IPS-11a (cell line): ENCODE data around the gene LMNA.
"Not testable (repeated sequence)": the region's sequence is repeated elsewhere in the genome, so short reads cannot be mapped to it uniquely, and the experiment has no call there.

Experiments used
- H3K4me3 ChIP-seq: one replicate; pipeline ENCODE4 v1.5.1; 2013; ENCODE audit warnings: low read depth, low read length, control low read depth

LMNA gene

DNA sequence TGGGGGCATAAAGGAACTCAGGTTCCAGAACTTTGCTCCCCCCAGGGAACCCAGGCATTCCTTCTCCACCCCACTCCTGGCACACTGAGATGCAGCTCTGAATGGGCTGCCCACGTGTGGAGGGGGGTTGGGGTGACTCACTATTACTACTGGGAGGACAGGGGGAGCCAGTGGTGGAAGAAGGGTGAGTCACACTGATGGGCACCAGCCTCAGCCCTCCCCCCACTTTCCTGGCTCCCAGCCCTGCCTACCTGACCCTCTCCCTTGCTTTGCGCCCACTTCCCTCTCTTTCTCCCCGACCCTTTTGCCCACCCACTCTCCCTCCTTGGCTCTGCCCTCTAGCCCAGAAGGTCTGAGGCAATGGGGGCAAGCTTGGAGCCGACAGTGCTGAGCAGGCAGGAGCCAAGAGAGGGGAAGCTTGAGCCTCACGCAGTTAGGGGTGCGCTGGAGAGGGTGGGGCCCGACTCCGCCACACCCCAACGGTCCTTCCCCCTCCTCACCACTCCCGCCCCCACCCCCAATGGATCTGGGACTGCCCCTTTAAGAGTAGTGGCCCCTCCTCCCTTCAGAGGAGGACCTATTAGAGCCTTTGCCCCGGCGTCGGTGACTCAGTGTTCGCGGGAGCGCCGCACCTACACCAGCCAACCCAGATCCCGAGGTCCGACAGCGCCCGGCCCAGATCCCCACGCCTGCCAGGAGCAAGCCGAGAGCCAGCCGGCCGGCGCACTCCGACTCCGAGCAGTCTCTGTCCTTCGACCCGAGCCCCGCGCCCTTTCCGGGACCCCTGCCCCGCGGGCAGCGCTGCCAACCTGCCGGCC lies at the start of gene LMNA:
Gene LMNA (plus strand): TSS at position 611 of the 818 bp plus-strand sequence. CDS start 208 bp downstream, outside the sequence.
- H3K4me3 ChIP-seq, result peak within 1 kb of the TSS; percentile 70

DNA sequence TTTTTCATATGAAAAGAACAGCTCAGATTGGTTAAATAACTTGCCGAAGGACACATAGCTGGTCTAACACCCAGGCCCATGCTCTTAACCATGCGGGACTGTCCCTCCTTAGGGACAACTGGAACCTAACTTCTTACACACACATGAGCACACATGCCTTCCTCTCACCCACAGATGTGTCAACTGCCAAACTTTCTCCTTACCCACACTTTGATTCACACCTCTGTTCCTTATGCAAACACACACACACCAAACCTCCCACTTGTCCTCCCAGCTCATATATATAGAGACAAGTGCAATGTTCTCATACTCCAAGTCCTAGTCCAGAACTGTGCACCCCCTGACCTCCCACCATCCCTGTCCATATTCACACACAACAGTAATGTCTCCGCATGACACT lies 49.3 kb upstream of the LMNA start:
- no peak overlapping the region for H3K4me3 ChIP-seq

DNA sequence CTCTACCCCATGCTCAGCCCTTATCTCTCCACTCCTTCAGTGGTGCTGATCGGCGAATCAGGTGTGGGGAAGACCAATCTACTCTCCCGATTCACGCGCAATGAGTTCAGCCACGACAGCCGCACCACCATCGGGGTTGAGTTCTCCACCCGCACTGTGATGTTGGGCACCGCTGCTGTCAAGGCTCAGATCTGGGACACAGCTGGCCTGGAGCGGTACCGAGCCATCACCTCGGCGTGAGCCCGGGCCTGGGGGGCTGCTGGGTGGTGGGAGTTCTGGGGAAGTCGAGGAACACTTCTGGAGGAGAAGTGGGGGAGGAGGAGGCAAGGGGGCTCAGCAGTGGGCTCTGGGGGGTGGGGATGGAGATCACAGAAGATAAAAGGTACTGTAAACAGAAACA lies 48.6 kb upstream of the LMNA start:
- H3K4me3 ChIP-seq, result no peak overlapping the region

DNA sequence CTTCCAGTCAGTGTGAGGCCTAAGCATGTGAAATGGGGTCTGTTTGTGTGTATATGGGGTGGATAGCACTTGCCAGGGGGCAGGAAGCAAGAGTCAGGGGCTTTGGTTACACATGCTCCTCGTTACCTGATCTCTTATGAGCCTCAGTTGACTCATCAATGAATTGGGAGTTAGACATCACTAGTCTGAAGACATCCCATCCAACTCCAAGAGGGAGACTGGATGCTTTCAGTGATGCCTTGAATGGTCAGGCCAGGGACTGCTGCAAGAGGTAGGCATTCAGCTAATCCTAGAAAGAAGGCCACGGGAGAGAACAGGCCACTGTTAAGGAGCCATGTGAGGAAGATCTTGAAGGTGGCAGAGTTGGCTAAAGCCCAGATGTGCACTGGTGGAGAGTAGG lies 47.2 kb upstream of the LMNA start:
- no peak overlapping the region for H3K4me3 ChIP-seq

DNA sequence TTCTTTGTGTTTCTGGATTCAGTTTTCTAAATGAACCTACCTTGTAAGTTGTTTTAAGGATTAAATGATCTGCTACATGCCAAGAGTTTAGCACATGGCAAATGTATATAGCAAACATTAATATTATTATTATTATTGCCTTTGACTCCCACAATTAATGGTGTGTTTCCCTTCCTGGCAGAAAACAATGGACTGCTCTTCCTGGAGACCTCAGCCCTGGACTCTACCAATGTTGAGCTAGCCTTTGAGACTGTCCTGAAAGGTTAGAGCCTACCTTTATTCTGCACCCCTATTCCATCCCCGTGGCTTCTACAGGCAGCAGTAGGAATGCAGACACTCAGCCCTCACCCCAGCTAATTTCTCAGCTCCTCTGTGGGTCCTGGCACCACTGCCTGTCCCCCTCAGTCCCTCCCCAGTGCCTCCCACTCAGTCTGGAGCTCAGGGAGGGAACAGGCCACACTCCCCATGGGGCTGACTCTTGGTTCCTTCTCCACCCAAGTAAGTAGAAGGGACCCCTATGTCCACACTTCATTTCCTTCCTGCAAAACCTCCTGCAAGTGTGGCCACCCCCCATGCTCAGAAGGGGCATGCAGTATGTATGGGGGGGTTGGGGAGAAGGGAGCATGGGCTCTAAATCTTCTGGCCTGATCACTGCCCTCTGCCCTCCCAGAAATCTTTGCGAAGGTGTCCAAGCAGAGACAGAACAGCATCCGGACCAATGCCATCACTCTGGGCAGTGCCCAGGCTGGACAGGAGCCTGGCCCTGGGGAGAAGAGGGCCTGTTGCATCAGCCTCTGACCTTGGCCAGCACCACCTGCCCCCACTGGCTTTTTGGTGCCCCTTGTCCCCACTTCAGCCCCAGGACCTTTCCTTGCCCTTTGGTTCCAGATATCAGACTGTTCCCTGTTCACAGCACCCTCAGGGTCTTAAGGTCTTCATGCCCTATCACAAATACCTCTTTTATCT lies 44.7 kb upstream of the LMNA start:
- H3K4me3 ChIP-seq, result no peak overlapping the region

DNA sequence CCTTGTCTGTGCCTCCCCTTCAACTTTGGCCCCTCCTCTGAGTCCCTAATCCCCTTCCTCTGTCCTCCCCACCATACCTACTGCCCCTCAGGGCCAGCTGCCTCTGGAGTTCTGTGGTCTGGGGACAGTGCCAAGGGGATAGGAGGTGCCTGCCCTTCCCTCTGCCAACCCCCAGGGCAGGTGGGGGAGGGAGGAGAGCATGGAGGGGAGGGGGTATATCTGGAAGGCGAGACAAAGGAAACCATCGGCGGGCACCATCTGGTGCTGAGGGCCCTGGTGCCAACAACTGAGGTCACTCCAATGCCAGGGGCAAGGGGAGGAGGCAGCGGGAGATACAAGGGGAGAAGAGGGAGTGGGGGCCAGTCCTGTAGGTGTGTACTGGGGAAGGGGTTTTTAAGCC lies 44.0 kb upstream of the LMNA start:
- no peak overlapping the region for H3K4me3 ChIP-seq

DNA sequence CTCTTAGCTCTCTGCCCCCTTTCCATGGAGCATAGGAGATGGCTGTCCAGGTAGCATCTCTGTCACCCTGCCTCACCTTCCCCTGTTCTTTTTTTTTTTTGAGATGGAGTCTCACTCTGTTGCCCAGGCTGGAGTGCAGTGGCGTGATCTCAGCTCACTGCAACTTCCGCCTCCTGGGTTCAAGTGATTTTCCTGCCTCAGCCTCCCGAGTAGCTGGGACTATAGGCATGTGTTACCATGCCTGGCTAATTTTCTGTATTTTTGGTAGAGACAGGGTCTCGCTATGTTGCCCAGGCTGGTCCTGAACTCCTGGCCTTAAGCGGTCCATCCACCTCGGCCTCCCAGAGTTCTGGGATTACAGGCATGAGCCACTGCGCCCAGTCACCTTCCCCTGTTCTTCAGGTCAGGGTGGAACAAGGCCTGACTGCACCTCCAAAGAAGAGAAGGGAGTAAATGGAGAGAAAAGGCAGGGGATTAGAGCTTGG lies 43.1 kb upstream of the LMNA start:
- H3K4me3 ChIP-seq, result not testable (repeated sequence)

DNA sequence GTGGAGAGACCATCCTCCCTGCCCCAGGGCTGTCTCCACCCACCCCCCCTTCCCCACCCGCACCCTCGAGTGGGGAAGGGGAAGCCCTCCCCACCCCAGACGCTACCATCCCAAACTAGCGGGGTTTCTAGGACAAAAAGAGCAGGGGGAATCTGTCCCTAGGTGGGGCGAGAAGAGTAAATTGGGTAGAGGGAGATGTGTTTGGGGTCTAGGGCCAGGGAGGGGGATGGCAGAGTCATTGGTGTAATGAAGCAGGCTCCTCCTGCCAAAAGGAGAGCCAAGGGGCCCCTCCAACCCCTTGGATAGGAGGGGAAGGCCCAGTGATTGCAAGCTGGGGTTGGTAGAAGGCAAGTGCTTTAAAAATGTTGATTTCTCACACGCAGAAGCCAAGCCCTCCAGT lies 42.3 kb upstream of the LMNA start:
- no peak overlapping the region for H3K4me3 ChIP-seq

DNA sequence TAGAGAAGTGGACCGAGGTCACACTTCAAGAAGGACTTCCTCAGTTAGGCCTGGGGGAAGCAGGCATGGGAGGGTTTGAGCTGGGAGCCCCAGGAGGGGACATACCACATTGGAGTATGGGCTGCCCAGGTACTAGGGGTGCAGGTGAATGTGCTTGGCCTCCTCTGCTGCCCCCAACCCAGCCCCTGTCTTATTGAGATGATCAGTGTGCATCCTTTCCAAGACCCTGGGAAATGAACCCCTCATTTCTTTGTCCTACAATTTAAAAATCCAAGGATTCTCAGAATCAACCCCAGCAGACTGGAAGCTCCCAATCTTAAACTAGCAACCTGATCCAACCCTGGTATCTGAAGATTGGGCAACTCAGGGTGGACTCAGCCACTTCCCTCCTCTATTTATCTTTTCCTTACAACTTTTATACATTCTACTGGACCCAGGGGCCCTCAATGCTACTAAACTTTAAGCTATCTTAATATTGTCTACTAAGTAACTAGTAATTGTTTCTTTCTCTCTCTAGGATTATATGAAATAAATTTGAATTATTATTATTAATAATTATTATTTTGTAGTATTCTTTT lies 41.3 kb upstream of the LMNA start:
- no peak overlapping the region for H3K4me3 ChIP-seq

DNA sequence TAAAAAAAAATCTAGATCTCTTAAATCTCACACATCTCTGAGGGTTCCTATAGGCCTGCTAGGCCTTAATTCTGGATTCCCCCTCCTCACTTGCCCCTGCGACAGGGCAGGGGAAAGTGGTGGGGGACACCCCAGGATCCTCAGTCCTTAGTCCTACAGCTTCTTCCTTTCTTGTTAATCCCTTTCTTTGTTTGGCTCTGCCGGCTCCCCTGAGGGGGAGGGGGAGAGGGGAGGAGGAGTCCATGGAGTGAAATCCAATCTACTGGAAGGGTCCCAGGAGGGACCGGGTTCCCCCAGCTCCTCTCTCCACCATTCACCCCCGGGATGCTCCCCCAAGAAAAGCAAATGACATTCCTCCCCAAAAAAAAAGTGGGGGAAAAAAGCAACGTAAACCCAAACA lies 40.8 kb upstream of the LMNA start:
- no peak overlapping the region for H3K4me3 ChIP-seq

DNA sequence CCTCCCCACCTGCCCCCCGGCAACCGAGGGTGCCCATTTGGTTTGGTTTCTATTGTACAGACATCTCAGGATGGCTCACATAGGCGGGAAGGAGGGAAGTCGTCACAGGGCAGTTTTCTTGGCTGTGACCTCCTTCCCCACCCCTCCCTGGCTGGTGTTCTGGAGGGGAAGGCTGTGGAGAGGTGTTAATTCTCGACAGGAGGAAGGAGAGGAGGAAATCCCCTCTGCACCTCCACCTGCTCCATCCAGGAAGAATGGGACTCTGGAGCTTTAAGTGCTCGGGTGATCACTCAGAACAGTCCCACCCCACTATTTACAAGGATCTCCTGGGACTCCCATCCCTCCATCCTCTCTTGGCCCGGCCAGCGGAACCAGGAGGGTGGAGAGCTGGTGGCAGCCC lies 39.9 kb upstream of the LMNA start:
- no peak overlapping the region for H3K4me3 ChIP-seq

DNA sequence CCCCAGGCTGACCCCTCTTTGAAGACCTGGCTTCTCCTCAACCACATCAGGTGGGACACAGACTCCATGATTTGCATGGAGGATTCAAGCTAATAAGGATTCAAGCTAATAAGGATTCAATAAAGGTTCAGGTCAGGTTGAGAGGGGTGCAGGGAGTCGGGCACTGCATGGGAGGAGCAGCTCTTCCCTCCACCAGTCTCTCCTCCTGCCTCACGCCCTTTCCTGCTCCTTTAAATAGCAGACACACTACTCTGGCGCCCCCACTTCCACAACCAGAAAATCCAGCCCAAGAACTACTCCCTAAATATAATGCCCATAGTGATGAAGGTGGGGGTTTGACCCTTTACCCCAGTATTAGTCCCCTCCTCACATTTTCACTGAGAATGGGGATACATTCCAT lies 39.3 kb upstream of the LMNA start:
- H3K4me3 ChIP-seq, result no peak overlapping the region

DNA sequence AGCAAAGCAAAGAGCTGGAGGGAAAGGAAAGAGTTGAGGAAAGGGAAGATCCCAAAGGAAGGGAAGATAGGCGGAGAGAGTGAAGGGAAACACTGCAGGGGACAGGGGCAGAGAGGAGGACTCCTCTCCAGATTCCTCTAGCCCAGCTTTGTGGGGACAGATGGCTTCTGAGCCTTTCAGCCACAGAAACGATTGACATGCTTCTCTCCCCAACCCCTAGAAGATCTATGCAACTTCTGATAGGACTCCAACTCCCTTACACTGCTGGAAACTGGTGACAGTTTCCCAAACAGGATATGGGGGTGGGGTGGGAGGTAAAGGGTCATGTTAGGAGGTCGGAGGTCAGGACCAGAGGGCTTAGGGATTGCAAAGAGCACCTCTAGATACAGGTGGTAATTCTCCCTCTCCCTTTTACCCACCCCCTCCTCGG lies 38.7 kb upstream of the LMNA start:
- H3K4me3 ChIP-seq, result no peak overlapping the region

DNA sequence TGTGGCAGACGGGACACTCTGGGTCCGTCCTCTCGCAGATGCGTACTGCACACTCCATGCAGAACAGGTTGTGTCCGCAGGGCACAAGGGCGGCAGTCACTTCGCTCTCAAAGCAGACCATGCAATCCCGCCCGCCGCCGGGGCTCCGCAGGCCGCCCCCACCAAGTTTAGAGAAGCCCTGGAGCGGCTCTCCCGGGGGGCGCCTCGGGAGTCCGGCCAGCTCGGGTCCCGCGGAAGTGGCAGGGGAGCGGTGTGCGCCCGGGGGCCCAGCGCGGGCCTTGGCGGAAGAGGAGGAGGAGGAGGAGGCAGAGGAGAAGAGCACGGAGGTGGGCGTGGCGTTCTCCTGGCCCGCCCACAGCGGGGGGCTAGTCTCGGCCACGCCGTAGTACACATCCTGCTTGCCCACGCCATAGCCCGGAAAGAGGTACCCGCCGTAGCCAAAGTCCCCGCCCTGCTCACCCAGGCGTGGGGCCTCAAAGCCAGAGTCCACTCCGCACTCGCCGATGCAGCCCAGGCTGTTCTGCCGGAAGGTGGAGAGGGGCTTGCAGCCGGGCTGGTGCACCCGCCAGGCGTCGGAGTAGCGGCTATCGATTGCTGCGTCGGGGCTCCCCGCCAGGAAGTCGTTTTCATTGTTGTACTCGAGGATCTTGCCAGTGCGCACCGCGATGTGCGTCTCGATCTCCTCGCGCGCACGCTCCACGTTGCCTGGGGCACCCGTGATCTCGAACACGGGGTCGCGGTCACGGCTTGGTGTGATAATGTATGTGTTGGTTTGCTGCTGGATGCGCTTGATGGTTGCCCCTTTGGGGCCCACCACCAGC lies 37.7 kb upstream of the LMNA start:
- peak overlapping the region; percentile 10 for H3K4me3 ChIP-seq

DNA sequence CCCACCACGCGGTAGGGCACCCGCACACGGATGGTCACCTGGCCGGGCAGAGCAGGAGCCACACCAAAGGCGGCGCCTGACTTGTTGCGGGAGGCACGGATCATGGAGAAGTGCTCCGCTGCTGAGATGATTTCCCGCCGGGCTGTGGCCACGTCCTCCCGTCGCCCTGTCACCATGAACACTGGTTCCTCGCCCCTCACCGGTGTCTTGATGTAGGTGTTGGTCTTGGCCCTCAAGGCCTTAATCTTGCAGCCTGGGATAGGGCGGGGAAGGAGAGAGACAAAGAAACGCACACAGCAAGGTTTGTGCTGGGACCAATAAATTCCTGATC lies 37.1 kb upstream of the LMNA start:
- H3K4me3 ChIP-seq, result no peak overlapping the region

DNA sequence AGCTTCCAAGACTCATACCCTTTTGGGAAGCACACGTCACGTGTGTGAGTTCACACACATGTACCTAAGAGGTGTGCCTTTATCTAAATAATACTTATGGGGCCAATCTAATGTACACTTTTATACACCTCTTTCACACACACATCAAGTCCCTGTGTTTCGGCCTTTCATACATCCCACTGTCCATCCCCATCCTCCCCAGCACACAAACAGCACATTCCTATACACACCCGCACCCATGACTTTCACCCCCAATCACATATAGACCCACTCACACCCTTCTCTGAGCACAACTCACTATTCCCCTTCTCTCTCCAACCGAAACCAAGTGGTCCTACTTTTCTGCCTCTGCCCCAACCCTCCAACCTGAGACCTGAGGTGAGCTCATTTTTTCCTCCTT lies 35.8 kb upstream of the LMNA start:
- no peak overlapping the region for H3K4me3 ChIP-seq

DNA sequence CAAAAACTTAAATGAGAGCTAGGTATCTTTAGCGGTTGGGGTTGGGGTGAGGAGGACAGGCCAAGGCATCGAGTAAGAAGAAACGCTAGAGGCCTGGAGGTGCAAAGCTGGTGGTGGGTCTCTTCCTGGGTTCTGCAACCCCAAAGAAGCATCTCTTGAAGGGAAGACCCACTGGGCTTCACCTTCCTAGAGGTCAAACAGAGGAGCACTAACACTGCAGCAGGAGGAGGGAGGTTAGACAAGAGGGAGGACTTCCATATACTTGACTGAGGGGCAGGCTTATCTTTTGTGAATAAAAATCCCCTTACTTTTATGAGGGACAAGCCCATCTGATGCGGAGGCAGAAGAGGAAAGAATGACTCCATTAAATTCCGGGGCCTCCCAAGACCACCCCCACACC lies 34.7 kb upstream of the LMNA start:
- peak overlapping the region; percentile 94 for H3K4me3 ChIP-seq

DNA sequence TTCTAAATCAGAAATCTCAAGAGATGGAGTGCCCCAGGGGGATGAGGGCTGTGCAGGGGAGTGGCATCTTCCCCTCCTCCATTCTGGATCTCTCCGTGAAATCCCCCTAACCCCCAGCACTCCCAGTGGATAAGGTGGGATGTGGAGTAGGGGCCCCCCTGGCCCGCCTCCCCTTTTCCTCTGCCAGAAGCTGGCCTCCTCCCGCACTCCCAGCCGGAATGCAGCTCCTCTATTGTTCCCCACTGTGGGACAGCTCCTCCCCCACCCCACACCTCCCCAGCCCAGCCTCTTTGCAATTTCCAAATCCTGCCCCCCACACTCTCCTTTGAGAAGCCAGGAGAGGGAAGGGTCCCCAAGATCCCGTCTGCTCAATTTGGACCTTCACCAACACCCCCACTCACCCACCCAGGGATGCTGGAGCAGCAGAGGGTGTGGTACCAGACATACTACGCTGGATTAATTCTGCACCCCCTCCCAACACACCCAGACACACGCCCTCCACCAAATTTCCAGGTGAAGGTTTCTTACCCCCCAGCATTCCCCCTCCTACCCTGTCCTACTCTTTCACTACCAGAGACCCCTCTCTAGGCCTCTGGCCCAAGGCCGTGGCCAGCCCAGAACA lies 34.2 kb upstream of the LMNA start:
- H3K4me3 ChIP-seq, result peak overlapping the region; percentile 94

DNA sequence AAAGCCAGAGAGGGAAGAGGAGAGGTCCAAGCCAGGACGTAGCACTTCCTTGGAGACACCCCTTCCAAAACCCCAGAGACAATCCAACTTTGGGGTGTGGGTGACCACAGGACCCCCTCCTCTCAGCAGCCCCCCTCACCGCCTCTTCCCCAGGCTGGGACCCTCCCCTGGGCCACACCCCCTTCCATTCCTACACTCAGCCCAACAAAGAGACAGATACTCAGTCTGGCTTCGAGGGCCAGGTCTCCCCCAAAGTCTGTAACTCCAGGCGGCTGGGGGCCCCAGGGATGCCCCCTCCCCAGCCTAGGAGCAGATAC lies 33.7 kb upstream of the LMNA start:
- peak overlapping the region; percentile 94 for H3K4me3 ChIP-seq

DNA sequence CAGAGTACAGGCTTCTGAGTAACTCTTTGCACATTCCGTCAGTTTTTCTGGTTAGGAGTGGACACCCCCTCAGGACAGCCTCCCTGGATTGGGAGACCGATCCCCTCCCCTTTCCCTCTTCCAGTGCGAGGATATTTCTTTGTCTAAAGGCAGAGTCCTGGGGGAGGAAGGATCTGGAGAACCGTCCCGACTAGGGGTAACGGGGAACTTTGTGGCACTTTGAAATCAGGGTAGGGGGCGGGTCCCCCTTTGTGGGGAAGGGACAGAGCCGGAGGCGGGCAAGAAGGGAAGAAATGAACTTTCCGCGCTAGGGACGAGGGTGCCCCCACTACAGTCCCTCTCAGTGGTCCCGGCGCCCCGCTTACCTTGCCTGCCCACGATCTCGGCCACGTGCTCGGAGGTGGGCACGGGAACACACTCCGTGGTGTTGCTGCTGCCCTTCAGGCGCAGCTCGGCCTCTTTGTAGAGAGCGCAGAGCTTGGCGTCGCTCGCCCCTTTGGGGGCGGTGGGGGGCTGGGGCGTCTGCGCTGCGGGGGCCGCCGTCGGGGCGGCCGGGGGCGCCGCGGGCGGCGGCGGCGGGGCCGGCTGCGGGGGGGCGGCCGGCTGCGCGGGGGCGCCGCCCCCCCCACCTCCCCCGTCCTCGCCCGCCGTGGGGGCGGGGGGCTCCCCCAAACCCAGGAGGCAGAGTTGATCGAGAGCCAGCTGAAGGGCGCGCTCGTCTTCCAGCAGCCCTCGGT lies 33.2 kb upstream of the LMNA start:
- peak overlapping the region; percentile 94 for H3K4me3 ChIP-seq
